Measurements from ENCODE around the gene MAD1L1. TPM values are rescaled to one million over a fixed set of nuclear protein-coding genes. Genes with fewer than 3 reads are reported as not detected.
A peak's percentile ranks its signal among the peaks of the same experiment; 100 is the strongest.

The MAD1L1 gene
- total RNA-seq, 1 donor from 2014 or later: 32.3 TPM

GRCh38 chr7:2266911-2267310 is 34.2 kb upstream of the MAD1L1 start:
- peaks cover 2% of the 10 kb centered on the region for H3K9me3 Mint-ChIP-seq (ENCODE audit: unreplicated experiment)
- Histone ChIP-seq H3K36me3 (ENCODE audit: insufficient read depth, low read length) (peaks cover 2% of the 10 kb centered on the region), H3K9ac (ENCODE audit: low read length) (no peak overlapping the region), H3K27me3 (ENCODE audit: insufficient read depth, low read length) (no peaks in the 10 kb centered on the region), H3K4me3 (ENCODE audit: insufficient read depth, low read depth, low read length) (no peak overlapping the region), H2AFZ (ENCODE audit: low read depth, low read length) (no peak overlapping the region), H3K4me1 (ENCODE audit: insufficient read depth, low read length) (peaks cover 12% of the 10 kb centered on the region), H3K79me2 (ENCODE audit: insufficient read depth, low read length) (no peaks in the 10 kb centered on the region), H4K20me1 (ENCODE audit: insufficient read depth, low read length) (peaks cover 4% of the 10 kb centered on the region), H3K4me2 (ENCODE audit: low read length) (peak overlapping the region; percentile 39), H3K9me3 (ENCODE audit: insufficient read depth, low read depth, low read length) (no peaks in the 10 kb centered on the region), H3K27ac (ENCODE audit: low read depth, low read length) (no peak overlapping the region)
- peaks cover 3% of the 10 kb centered on the region for H3K4me1 Mint-ChIP-seq (ENCODE audit: low read depth, unreplicated experiment)
- FAIRE-seq (no peak), DNase-seq (ENCODE audit: low read depth) (no peak)
- no peak overlapping the region for H3K4me3 Mint-ChIP-seq (ENCODE audit: unreplicated experiment)
- TF ChIP-seq CTCF (IDR thresholded peaks at IDR 0.05; ENCODE audit: insufficient read depth, low read depth, low read length): no peak
- H3K36me3 Mint-ChIP-seq (ENCODE audit: low read depth, unreplicated experiment): peaks cover 14% of the 10 kb centered on the region
- peaks cover 2% of the 10 kb centered on the region for H3K27me3 Mint-ChIP-seq (ENCODE audit: low read depth, unreplicated experiment)
- H3K27ac Mint-ChIP-seq (ENCODE audit: unreplicated experiment): no peak overlapping the region

- H4K20me1 ChIP-seq (ENCODE audit: insufficient read depth, low read length): peaks cover 7% of the 10 kb centered on the region
- Mint-ChIP-seq H3K27ac (ENCODE audit: unreplicated experiment) (no peak overlapping the region), H3K36me3 (ENCODE audit: low read depth, unreplicated experiment) (peaks cover 13% of the 10 kb centered on the region), H3K9me3 (ENCODE audit: unreplicated experiment) (no peaks in the 10 kb centered on the region), H3K4me3 (ENCODE audit: unreplicated experiment) (no peak overlapping the region), H3K4me1 (ENCODE audit: low read depth, unreplicated experiment) (no peaks in the 10 kb centered on the region), H3K27me3 (ENCODE audit: low read depth, unreplicated experiment) (peaks cover 3% of the 10 kb centered on the region)
- H3K4me2 ChIP-seq (ENCODE audit: low read length): no peak overlapping the region
- no peaks in the 10 kb centered on the region for H3K79me2 ChIP-seq (ENCODE audit: insufficient read depth, low read length)
- H3K4me3 ChIP-seq (ENCODE audit: insufficient read depth, low read depth, low read length): no peak overlapping the region
- no peak overlapping the region for H2AFZ ChIP-seq (ENCODE audit: low read depth, low read length)
- no peak for DNase-seq (ENCODE audit: low read depth)
- H3K9me3 ChIP-seq (ENCODE audit: insufficient read depth, low read depth, low read length): no peaks in the 10 kb centered on the region
- no peak overlapping the region for H3K27ac ChIP-seq (ENCODE audit: low read depth, low read length)
- no peak for FAIRE-seq
- peaks cover 5% of the 10 kb centered on the region for H3K4me1 ChIP-seq (ENCODE audit: insufficient read depth, low read length)
- no peak for TF ChIP-seq EZH2 (IDR thresholded peaks at IDR 0.05; ENCODE audit: insufficient read depth, low read length)
- TF ChIP-seq CTCF (IDR thresholded peaks at IDR 0.05; ENCODE audit: insufficient read depth, low read depth, low read length): no peak
- H3K36me3 ChIP-seq (ENCODE audit: insufficient read depth, low read length): peaks cover 2% of the 10 kb centered on the region
- H3K9ac ChIP-seq (ENCODE audit: low read length): no peak overlapping the region
- no peaks in the 10 kb centered on the region for H3K27me3 ChIP-seq (ENCODE audit: insufficient read depth, low read length)
Observed at GRCh38 chr7:2264158-2264557, 31.4 kb upstream of the MAD1L1 start.

DNA sequence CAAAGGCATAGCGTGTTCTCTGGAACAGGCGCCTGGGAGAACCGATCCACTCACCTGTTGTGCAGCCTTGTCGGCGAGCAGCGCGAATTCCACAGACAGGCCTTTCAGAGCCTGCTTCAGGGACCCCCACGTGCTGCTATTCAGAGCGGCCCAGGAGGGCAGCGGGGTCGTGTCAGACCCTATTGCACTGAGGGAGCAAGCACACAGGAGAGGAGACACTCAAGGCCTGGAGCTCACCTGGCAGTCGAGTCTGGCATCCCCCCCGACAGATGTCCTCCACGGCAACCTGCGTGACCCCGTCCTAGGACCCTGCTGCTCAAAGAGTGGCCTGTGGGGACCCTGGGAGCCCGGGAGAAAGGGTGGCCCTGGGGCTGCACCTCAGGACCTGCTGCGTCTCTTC is 30.4 kb upstream of the MAD1L1 start:
- H3K9me3 Mint-ChIP-seq (ENCODE audit: unreplicated experiment): no peaks in the 10 kb centered on the region
- no peak overlapping the region for H3K27ac Mint-ChIP-seq (ENCODE audit: unreplicated experiment)
- H3K27me3 Mint-ChIP-seq (ENCODE audit: low read depth, unreplicated experiment): peaks cover 3% of the 10 kb centered on the region
- peaks cover 13% of the 10 kb centered on the region for H3K36me3 Mint-ChIP-seq (ENCODE audit: low read depth, unreplicated experiment)
- H3K9me3 ChIP-seq (ENCODE audit: insufficient read depth, low read depth, low read length): no peaks in the 10 kb centered on the region
- DNase-seq (ENCODE audit: low read depth) (no peak), FAIRE-seq (no peak)
- H3K9ac ChIP-seq (ENCODE audit: low read length): no peak overlapping the region
- peaks cover 7% of the 10 kb centered on the region for H4K20me1 ChIP-seq (ENCODE audit: insufficient read depth, low read length)
- no peak for TF ChIP-seq CTCF (IDR thresholded peaks at IDR 0.05; ENCODE audit: insufficient read depth, low read depth, low read length)
- no peak for TF ChIP-seq EZH2 (IDR thresholded peaks at IDR 0.05; ENCODE audit: insufficient read depth, low read length)
- no peaks in the 10 kb centered on the region for H3K79me2 ChIP-seq (ENCODE audit: insufficient read depth, low read length)
- H3K4me3 Mint-ChIP-seq (ENCODE audit: unreplicated experiment): no peak overlapping the region
- H3K27ac ChIP-seq (ENCODE audit: low read depth, low read length): no peak overlapping the region
- H3K4me2 ChIP-seq (ENCODE audit: low read length): no peak overlapping the region
- no peak overlapping the region for H2AFZ ChIP-seq (ENCODE audit: low read depth, low read length)
- H3K4me1 ChIP-seq (ENCODE audit: insufficient read depth, low read length): peaks cover 5% of the 10 kb centered on the region
- no peak overlapping the region for H3K4me3 ChIP-seq (ENCODE audit: insufficient read depth, low read depth, low read length)
- H3K4me1 Mint-ChIP-seq (ENCODE audit: low read depth, unreplicated experiment): no peaks in the 10 kb centered on the region
- no peaks in the 10 kb centered on the region for H3K27me3 ChIP-seq (ENCODE audit: insufficient read depth, low read length)
- H3K36me3 ChIP-seq (ENCODE audit: insufficient read depth, low read length): peaks cover 2% of the 10 kb centered on the region
